Stomach (tissue), 9 donors: ENCODE measurements around the gene SRRM1. TPM values are rescaled to one million over a fixed set of nuclear protein-coding genes. Genes with fewer than 3 reads are reported as not detected.
"Not testable (repeated sequence)": the region's sequence is repeated elsewhere in the genome, so short reads cannot be mapped to it uniquely, and the experiment has no call there.

Source experiments
- DNase-seq, 2 donors: peaks; one replicate each; pipeline versions ENCODE4 v3.0.0 to v3.0.0-alpha.2; 2013 to 2019
- H3K27ac ChIP-seq, 5 donors: fragments of 200-600 bp in 4 of 5; sonication (generic) in 4 of 5; one replicate each; pipeline ENCODE4 v1.5.1; 2013 to 2019; ENCODE audit warnings: mild to moderate bottlenecking in 1 of 5, moderate library complexity in 1 of 5
- H3K27me3 ChIP-seq, 3 donors: fragments of 200-600 bp; sonication (generic); one replicate each; pipeline ENCODE4 v1.5.1; 2017 to 2019; ENCODE audit warnings: mixed run types in 1 of 3
- H3K36me3 ChIP-seq, 4 donors: fragments of 200-600 bp; sonication (generic); 1 replicate in 3 of 4; 2 replicates in 1 of 4; pipeline ENCODE4 v1.5.1; 2016 to 2019
- H3K4me1 ChIP-seq, 4 donors: fragments of 200-600 bp; sonication (generic); one replicate each; pipeline ENCODE4 v1.5.1; 2016 to 2019
- H3K4me3 ChIP-seq, 4 donors: fragments of 200-600 bp; sonication (generic) in 3 of 4; one replicate each; pipeline ENCODE4 v1.5.1; 2016 to 2019; ENCODE audit warnings: mild to moderate bottlenecking in 1 of 4
- H3K9me3 ChIP-seq, 4 donors: fragments of 200-600 bp; sonication (generic); one replicate each; pipeline ENCODE4 v1.5.1; 2016 to 2019
- EP300 ChIP-seq: sonication (generic); formaldehyde crosslinking; IDR thresholded peaks from one replicate; pipeline ENCODE4 v1.6.1; 2017; ENCODE audit warnings: antibody characterized with exemption
- POLR2A ChIP-seq, 4 donors: fragments of 450-650 bp; IDR thresholded peaks; one replicate each; pipeline ENCODE4 v1.6.1; 2016; ENCODE audit warnings: antibody characterized with exemption in 4 of 4, control low read depth in 2 of 4, mild to moderate bottlenecking in 1 of 4, moderate library complexity in 1 of 4
- POLR2AphosphoS5 ChIP-seq, 3 donors: sonication (generic); formaldehyde crosslinking; IDR thresholded peaks; one replicate each; pipeline ENCODE4 v1.6.1; 2016; ENCODE audit warnings: antibody characterized with exemption in 3 of 3
- WGBS, 5 donors: extraction: QIAGEN DNeasy Blood & Tissue Kit in 3 of 5; methylation state at CpG; one replicate each; pipeline versions ENCODE4 v1.1.5 to v1.1.7; 2013 to 2018; 5-methylcytosine and 5-hydroxymethylcytosine counted together
- intact Hi-C: fragments of 100-400 bp; cut with DNase I; formaldehyde crosslinking; loops from one replicate; pipeline ENCODE4 v1.15.1; 2023; ENCODE audit warnings: low total_unique reads
- polyA plus RNA-seq, 3 donors: library from polyadenylated mRNA; stranded (reverse); fragments of 200-250 nt; gene quantifications; one replicate each; pipeline ENCODE4 v1.2.3, GENCODE V29; 2013
- small RNA-seq, 4 donors: library from RNA; depleted of rRNA; stranded (forward); fragments of <200 nt; gene quantifications; one replicate each; pipeline ENCODE3, GENCODE V24; 2016
- total RNA-seq, 5 donors: library from RNA; depleted of rRNA; stranded (reverse); fragments of >200 nt; gene quantifications; one replicate each; pipeline versions ENCODE4 v1.1.0 to v1.2.3, GENCODE V29; 2014 to 2016
- TF ChIP-seq, protein P1 (sequence below), 7 experiments: fragments of 450-650 bp in 4 of 7; fragments of 200-600 bp in 3 of 7; sonication (generic) in 3 of 7; IDR thresholded peaks; one replicate each; pipeline ENCODE4 v1.5.1; 2016 to 2019; ENCODE audit warnings: antibody characterized with exemption in 7 of 7, control low read depth in 2 of 7, mild to moderate bottlenecking in 1 of 7
- donor health status: healthy with polysubstance abuse.
- donor health status: Bipolar disorder and iron deficiency.
- donor health status: healthy.

The SRRM1 gene
- total and polyA plus RNA-seq, 8 donors = 21.2 to 149 (median 104) TPM

GRCh38 chr1:24721533-24721932 lies 78.4 kb downstream of the SRRM1 start:
- Histone ChIP-seq H3K27ac (peak overlapping the region in 1 of 5 donors; percentile 3), H3K27me3 (no peaks in the 10 kb centered on the region), H3K36me3 (no peaks in the 10 kb centered on the region), H3K4me1 (peaks cover 7 to 50% (median 22%) of the 10 kb centered on the region in 4 donors), H3K4me3 (no peak overlapping the region), H3K9me3 (no peaks in the 10 kb centered on the region)
- TF ChIP-seq, protein P1, sequence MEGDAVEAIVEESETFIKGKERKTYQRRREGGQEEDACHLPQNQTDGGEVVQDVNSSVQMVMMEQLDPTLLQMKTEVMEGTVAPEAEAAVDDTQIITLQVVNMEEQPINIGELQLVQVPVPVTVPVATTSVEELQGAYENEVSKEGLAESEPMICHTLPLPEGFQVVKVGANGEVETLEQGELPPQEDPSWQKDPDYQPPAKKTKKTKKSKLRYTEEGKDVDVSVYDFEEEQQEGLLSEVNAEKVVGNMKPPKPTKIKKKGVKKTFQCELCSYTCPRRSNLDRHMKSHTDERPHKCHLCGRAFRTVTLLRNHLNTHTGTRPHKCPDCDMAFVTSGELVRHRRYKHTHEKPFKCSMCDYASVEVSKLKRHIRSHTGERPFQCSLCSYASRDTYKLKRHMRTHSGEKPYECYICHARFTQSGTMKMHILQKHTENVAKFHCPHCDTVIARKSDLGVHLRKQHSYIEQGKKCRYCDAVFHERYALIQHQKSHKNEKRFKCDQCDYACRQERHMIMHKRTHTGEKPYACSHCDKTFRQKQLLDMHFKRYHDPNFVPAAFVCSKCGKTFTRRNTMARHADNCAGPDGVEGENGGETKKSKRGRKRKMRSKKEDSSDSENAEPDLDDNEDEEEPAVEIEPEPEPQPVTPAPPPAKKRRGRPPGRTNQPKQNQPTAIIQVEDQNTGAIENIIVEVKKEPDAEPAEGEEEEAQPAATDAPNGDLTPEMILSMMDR (IDR thresholded peaks at IDR 0.05) = no peak
- TF ChIP-seq EP300 = no peak
- TF ChIP-seq POLR2AphosphoS5 (IDR thresholded peaks at IDR 0.05) = no peak
- no peak for TF ChIP-seq POLR2A (IDR thresholded peaks at IDR 0.05)
- WGBS, 5 donors = 91 to 96% (median 95%) methylated on average over 15 to 31 of the region's 31 CpGs
- DNase-seq = no peak
- intact Hi-C loops = no loop called here

DNA sequence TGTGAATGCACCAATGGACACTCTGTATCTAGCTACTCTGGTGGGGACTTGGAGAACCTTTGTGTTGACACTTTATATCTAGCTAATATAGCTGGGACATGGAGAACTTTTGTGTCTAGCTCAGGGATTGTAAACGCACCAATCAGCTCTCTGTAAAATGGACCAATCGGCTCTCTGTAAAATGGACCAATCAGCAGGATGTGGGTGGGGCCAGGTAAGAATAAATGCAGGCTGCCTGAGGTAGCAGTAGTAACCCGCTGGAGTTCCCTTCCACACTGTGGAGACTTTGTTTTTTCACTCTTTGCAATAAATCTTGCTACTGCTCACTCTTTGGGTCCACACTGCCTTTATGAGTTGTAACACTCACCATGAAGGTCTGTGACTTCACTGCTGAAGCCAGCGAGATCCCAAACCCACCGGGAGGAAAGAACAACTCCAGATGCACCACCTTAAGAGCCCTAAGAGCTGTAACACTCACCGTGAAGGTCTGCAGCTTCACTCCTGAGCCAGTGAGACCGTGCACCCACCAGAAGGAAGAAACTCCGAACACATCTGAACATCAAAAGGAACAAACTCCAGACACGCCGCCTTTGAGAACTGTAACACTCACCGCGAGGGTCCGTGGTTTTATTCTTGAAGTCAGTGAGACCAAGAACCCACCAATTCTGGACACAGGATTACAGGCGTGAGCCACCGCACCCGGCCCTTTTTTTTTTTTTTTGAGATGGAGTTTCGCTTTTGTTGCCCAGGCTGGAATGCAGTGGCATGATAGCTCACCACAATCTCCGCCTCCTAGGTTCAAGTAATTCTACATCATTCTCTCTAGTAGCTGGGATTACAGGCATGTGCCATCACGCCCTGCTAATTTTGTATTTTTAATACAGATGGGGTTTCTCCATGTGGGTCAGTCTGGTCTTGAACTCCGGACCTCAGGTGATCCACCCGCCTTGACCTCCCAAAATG lies 79.3 kb downstream of the SRRM1 start:
- Histone ChIP-seq H3K4me1 (peaks cover 7 to 58% (median 25%) of the 10 kb centered on the region in 4 donors), H3K4me3 (peak overlapping the region in 2 of 4 donors; percentile 20 to 26), H3K27ac (peak overlapping the region in 1 of 5 donors; percentile 5)
- H3K9me3 ChIP-seq, DNase-seq, intact Hi-C loops, H3K27me3 ChIP-seq, H3K36me3 ChIP-seq: not testable (repeated sequence)
- WGBS, 5 donors = 63 to 69% (median 65%) methylated on average over 21 of the region's 21 CpGs

Small RNA genes within 50 kb of the gene (small RNA-seq; reads per million reads assigned to genes)
- gene RF00019 = 0 reads per million in 4 donors

Other genes starting within 250 kb of the SRRM1 start
- gene STPG1, start 229.5 kb upstream of the SRRM1 start, total RNA-seq = 10 to 100 TPM in 1 of 5 donors, 1 to 10 TPM in 2, under 1 TPM in 1, not detected in 1; 0.45 to 51.0 (median 6.6) TPM
- 1 to 10 TPM; 3.2 to 5.2 (median 3.7) TPM for gene STPG1, start 229.5 kb upstream of the SRRM1 start, polyA plus RNA-seq
- gene NIPAL3, start 227.5 kb upstream of the SRRM1 start, total RNA-seq = 100 to 1,000 TPM in 1 of 5 donors, 10 to 100 TPM in 3, 1 to 10 TPM in 1; 3.5 to 122 (median 33.0) TPM
- 1 to 10 TPM; 3.2 to 7.5 (median 7.1) TPM for gene NIPAL3, start 227.5 kb upstream of the SRRM1 start, polyA plus RNA-seq
- gene RCAN3, start 140.5 kb upstream of the SRRM1 start, total RNA-seq = 10 to 100 TPM in 2 of 5 donors, 1 to 10 TPM in 3; 2.9 to 52.0 (median 9.3) TPM
- gene RCAN3, start 140.5 kb upstream of the SRRM1 start, polyA plus RNA-seq = 10 to 100 TPM in 1 of 3 donors, 1 to 10 TPM in 2; 5.7 to 10.7 (median 5.9) TPM
- 1 to 10 TPM in 3 of 5 donors, under 1 TPM in 2; 0.29 to 9.3 (median 3.9) TPM for gene NCMAP, start 87.2 kb upstream of the SRRM1 start, total RNA-seq
- 1 to 10 TPM; 2.4 to 5.0 (median 4.3) TPM for gene NCMAP, start 87.2 kb upstream of the SRRM1 start, polyA plus RNA-seq
- gene CLIC4, start 102.1 kb downstream of the SRRM1 start, total RNA-seq = 100 to 1,000 TPM in 4 of 5 donors, 10 to 100 TPM in 1; 60.0 to 372 (median 258) TPM
- 10 to 100 TPM; 53.5 to 62.4 (median 56.2) TPM for gene CLIC4, start 102.1 kb downstream of the SRRM1 start, polyA plus RNA-seq